ENCODE results near the gene PTTG1IP. TPM values are rescaled to one million over a fixed set of nuclear protein-coding genes. Genes with fewer than 3 reads are reported as not detected.

The PTTG1IP gene
- total and polyA plus RNA-seq, 2 of the 13 experiments (the other 11 are each of a cell fraction or from before 2014, with no cell fraction given), result 161 to 700 TPM

DNA sequence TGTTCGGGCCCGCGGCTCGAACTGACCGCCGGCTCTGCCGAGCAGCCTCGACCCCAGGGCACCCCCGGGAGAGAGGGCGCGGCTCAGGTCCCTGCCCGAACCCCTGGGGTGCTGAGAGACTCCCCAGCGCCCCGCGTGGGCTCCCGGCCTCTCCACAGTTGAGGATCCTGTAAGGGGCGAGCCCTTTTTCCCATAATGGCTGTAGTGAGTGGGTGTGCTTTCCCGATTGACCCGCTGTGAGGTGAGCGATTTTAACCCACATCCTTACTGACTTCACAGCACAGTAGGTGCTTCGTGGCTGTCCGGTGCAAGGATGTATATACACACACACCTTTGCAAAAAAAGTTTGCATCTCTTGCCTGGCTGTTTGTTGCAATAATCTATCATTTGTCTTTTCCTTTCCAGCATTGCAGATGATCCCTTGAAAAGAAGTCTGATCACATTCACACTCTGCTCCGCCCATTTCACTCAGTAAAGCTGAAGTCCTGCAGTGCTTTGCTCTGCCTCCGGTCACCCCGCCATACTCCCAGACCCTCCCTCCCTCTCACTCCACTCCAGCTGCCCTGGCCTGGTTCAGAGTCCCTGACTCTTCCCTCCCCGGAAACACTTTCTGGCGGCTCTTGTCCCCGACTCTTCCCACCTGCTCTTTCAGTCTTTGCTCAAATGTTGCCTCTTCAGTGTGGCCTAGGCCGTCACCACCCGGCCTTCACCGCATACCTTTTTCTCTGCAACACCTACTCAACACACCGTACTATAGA lies 70.9 kb downstream of the PTTG1IP start (continued):
- TF ChIP-seq RCOR2 (CRISPR knock-in tag; IDR thresholded peaks at IDR 0.05) (no peak), SALL1 (CRISPR knock-in tag; IDR thresholded peaks at IDR 0.05) (peak; percentile 75; the same call in 1 of the 2 replicates), AGO2 (optimal IDR thresholded peaks at IDR 0.05; ENCODE audit: low read depth, low read length) (peak; percentile 73), RBFOX2 (IDR thresholded peaks at IDR 0.05; ENCODE audit: low read depth, low read length) (no peak), SMYD3 (CRISPR knock-in tag; IDR thresholded peaks at IDR 0.05) (0 out of 2 replicates have a peak, but pooled peaks have one; percentile 17), FOXM1 (CRISPR knock-in tag; IDR thresholded peaks at IDR 0.05) (no peak), THAP11 (CRISPR knock-in tag; IDR thresholded peaks at IDR 0.05) (peak; percentile 55), ZNF484 (CRISPR knock-in tag; IDR thresholded peaks at IDR 0.05; ENCODE audit: borderline replicate concordance, low read depth) (no peak), PHF20 (CRISPR knock-in tag; IDR thresholded peaks at IDR 0.05) (no peak; the same call in 1 of the 2 replicates), ZNF264 (CRISPR knock-in tag; IDR thresholded peaks at IDR 0.05) (peak; percentile 53; the same call in 1 of the 2 replicates), MTA1 (CRISPR knock-in tag; IDR thresholded peaks at IDR 0.05; ENCODE audit: borderline replicate concordance) (peak; percentile 51; the same call in 1 of the 2 replicates), HOXA3 (CRISPR knock-in tag; IDR thresholded peaks at IDR 0.05) (peak; percentile 72), RXRB (CRISPR knock-in tag; IDR thresholded peaks at IDR 0.05; ENCODE audit: borderline replicate concordance) (peak; percentile 30; the same call in 1 of the 2 replicates), ARNTL (CRISPR knock-in tag; IDR thresholded peaks at IDR 0.05) (0 out of 2 replicates have a peak, but pooled peaks have one; percentile 23), MTA3 (CRISPR knock-in tag; IDR thresholded peaks at IDR 0.05) (no peak), ZNF7 (CRISPR knock-in tag; IDR thresholded peaks at IDR 0.05) (no peak), FOSL2 (CRISPR knock-in tag; IDR thresholded peaks at IDR 0.05) (no peak), GATAD1 (CRISPR knock-in tag; IDR thresholded peaks at IDR 0.05) (0 out of 2 replicates have a peak, but pooled peaks have one; percentile 34)
- TF ChIP-seq, protein P1, sequence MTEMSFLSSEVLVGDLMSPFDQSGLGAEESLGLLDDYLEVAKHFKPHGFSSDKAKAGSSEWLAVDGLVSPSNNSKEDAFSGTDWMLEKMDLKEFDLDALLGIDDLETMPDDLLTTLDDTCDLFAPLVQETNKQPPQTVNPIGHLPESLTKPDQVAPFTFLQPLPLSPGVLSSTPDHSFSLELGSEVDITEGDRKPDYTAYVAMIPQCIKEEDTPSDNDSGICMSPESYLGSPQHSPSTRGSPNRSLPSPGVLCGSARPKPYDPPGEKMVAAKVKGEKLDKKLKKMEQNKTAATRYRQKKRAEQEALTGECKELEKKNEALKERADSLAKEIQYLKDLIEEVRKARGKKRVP (CRISPR knock-in tag; IDR thresholded peaks at IDR 0.05), result no peak
- TF ChIP-seq, protein P2, sequence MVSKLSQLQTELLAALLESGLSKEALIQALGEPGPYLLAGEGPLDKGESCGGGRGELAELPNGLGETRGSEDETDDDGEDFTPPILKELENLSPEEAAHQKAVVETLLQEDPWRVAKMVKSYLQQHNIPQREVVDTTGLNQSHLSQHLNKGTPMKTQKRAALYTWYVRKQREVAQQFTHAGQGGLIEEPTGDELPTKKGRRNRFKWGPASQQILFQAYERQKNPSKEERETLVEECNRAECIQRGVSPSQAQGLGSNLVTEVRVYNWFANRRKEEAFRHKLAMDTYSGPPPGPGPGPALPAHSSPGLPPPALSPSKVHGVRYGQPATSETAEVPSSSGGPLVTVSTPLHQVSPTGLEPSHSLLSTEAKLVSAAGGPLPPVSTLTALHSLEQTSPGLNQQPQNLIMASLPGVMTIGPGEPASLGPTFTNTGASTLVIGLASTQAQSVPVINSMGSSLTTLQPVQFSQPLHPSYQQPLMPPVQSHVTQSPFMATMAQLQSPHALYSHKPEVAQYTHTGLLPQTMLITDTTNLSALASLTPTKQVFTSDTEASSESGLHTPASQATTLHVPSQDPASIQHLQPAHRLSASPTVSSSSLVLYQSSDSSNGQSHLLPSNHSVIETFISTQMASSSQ (IDR thresholded peaks at IDR 0.05; ENCODE audit: low read depth), result no peak
- TF ChIP-seq, protein P2 (CRISPR knock-in tag; IDR thresholded peaks at IDR 0.05; ENCODE audit: borderline replicate concordance), result no peak
- TF ChIP-seq, protein P3, sequence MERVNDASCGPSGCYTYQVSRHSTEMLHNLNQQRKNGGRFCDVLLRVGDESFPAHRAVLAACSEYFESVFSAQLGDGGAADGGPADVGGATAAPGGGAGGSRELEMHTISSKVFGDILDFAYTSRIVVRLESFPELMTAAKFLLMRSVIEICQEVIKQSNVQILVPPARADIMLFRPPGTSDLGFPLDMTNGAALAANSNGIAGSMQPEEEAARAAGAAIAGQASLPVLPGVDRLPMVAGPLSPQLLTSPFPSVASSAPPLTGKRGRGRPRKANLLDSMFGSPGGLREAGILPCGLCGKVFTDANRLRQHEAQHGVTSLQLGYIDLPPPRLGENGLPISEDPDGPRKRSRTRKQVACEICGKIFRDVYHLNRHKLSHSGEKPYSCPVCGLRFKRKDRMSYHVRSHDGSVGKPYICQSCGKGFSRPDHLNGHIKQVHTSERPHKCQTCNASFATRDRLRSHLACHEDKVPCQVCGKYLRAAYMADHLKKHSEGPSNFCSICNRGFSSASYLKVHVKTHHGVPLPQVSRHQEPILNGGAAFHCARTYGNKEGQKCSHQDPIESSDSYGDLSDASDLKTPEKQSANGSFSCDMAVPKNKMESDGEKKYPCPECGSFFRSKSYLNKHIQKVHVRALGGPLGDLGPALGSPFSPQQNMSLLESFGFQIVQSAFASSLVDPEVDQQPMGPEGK (CRISPR knock-in tag; IDR thresholded peaks at IDR 0.05), result peak; percentile 16; the same call in 1 of the 2 replicates
- TF ChIP-seq, protein P4, sequence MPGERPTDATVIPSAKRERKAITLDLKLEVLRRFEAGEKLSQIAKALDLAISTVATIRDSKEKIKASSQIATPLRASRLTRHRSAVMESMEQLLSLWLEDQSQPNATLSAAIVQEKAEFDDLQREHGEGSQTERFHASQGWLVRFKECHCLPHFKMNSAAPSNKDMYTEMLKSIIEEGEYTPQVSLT (CRISPR knock-in tag; IDR thresholded peaks at IDR 0.05; ENCODE audit: borderline replicate concordance, low read depth), result no peak

All from HepG2 (cell line).